HG03558 (cell line): Measurements from ENCODE around the gene ACTL6A.
A peak's percentile ranks its signal among the peaks of the same experiment; 100 is the strongest.

Experiments
- ATAC-seq: cut with Tn5 transposase; IDR thresholded peaks from one replicate; pipeline ENCODE4 v1.9.1; 2021; ENCODE audit warnings: moderate number of reproducible peaks; ENCODE audit not compliant: unreplicated experiment; ENCODE audit errors: extremely low read depth

Gene ACTL6A

GRCh38 chr3:179589143-179589542, 26.4 kb downstream of the ACTL6A start:
- ATAC-seq, result peak; percentile 63

- no peak for ATAC-seq
These were observed 27.9 kb downstream of the ACTL6A start for GRCh38 chr3:179590669-179591068.

- no peak for ATAC-seq
These were observed 28.6 kb downstream of the ACTL6A start for GRCh38 chr3:179591313-179591712.

GRCh38 chr3:179599531-179599930, 36.8 kb downstream of the ACTL6A start:
- ATAC-seq, result no peak

GRCh38 chr3:179603321-179603720, 40.6 kb downstream of the ACTL6A start:
- ATAC-seq, result no peak

GRCh38 chr3:179603831-179604230, 41.1 kb downstream of the ACTL6A start:
- ATAC-seq, result no peak

GRCh38 chr3:179604321-179605078, 41.8 kb downstream of the ACTL6A start, which contains the start of the genes MRPL47 and NDUFB5:
TSS of gene MRPL47 (minus strand) at chr3:179604638. CDS start at chr3:179604624, 14 bp downstream.
TSS of gene NDUFB5 (plus strand) at chr3:179604794. CDS start at chr3:179604816, 22 bp downstream.
- peak; percentile 95 for ATAC-seq

GRCh38 chr3:179606534-179607085, 43.9 kb downstream of the ACTL6A start:
- no peak for ATAC-seq

GRCh38 chr3:179608931-179609720, 46.4 kb downstream of the ACTL6A start:
- peak; percentile 43 for ATAC-seq

- ATAC-seq, result no peak
These were observed 47.3 kb downstream of the ACTL6A start for GRCh38 chr3:179610066-179610465.

GRCh38 chr3:179613807-179614206, 51.1 kb downstream of the ACTL6A start:
- ATAC-seq, result no peak

- no peak for ATAC-seq
These were observed 52.9 kb downstream of the ACTL6A start for GRCh38 chr3:179615458-179616173.

GRCh38 chr3:179622023-179622422, 59.3 kb downstream of the ACTL6A start:
- no peak for ATAC-seq

- ATAC-seq, result no peak
These were observed 61.7 kb downstream of the ACTL6A start for GRCh38 chr3:179624451-179624850.

GRCh38 chr3:179630753-179631451, 68.2 kb downstream of the ACTL6A start:
- ATAC-seq, result no peak
